ENCODE results near the gene LRCH4.
"Not testable (repeated sequence)": the region's sequence is repeated elsewhere in the genome, so short reads cannot be mapped to it uniquely, and the experiment has no call there.

Gene LRCH4

GRCh38 chr7:100546129-100546925, 39.6 kb downstream of the LRCH4 start:
- peaks cover 92% of the 10 kb centered on the region for H3K4me1 Mint-ChIP-seq
- H3K9me3 Mint-ChIP-seq, result no peaks in the 10 kb centered on the region
- CTCF ChIA-PET, result interaction anchor here (1.0 to 7.6 kb wide), 2 partner anchors 14 to 62 kb away, joined by 3 to 60 read pairs; no protein-coding TSS in a partner anchor
- H3K27me3 Mint-ChIP-seq, result no peaks in the 10 kb centered on the region
- no peak for DNase-seq
- H3K36me3 Mint-ChIP-seq, result peaks cover 35% of the 10 kb centered on the region
- peak overlapping the region; percentile 91 for H3K27ac Mint-ChIP-seq
- H3K4me3 Mint-ChIP-seq, result peak overlapping the region; percentile 51

GRCh38 chr7:100545360-100546128, 40.4 kb downstream of the LRCH4 start:
- CTCF ChIA-PET, result interaction anchor here (0.6 to 7.6 kb wide), 6 partner anchors 15 to 61 kb away, joined by 3 to 60 read pairs (median 4); no protein-coding TSS in a partner anchor
- peak; percentile 43 for DNase-seq
- Mint-ChIP-seq H3K9me3 (no peaks in the 10 kb centered on the region), H3K4me3 (peak overlapping the region; percentile 51), H3K36me3 (peaks cover 39% of the 10 kb centered on the region), H3K4me1 (peaks cover 96% of the 10 kb centered on the region), H3K27me3 (no peaks in the 10 kb centered on the region), H3K27ac (peak overlapping the region; percentile 91)

GRCh38 chr7:100544967-100545359, 41.0 kb downstream of the LRCH4 start:
- CTCF ChIA-PET, result interaction anchor here (0.6 to 7.6 kb wide), 5 partner anchors 15 to 44 kb away, joined by 4 to 60 read pairs (median 5); no protein-coding TSS in a partner anchor
- peak overlapping the region; percentile 51 for H3K4me3 Mint-ChIP-seq
- no peaks in the 10 kb centered on the region for H3K9me3 Mint-ChIP-seq
- peaks cover 96% of the 10 kb centered on the region for H3K4me1 Mint-ChIP-seq
- peaks cover 36% of the 10 kb centered on the region for H3K36me3 Mint-ChIP-seq
- DNase-seq, result no peak
- peak overlapping the region; percentile 91 for H3K27ac Mint-ChIP-seq
- H3K27me3 Mint-ChIP-seq, result no peaks in the 10 kb centered on the region

GRCh38 chr7:100544386-100544785, 41.5 kb downstream of the LRCH4 start:
- Mint-ChIP-seq H3K27ac (peak overlapping the region; percentile 91), H3K27me3 (no peaks in the 10 kb centered on the region), H3K4me1 (peaks cover 95% of the 10 kb centered on the region), H3K9me3 (no peaks in the 10 kb centered on the region), H3K36me3 (peaks cover 38% of the 10 kb centered on the region), H3K4me3 (peak overlapping the region; percentile 5)
- DNase-seq, result no peak
- CTCF ChIA-PET, result interaction anchor here (1.3 to 7.6 kb wide), 3 partner anchors 16 to 20 kb away, joined by 5 to 60 read pairs (median 6); no protein-coding TSS in a partner anchor

- H3K9me3 Mint-ChIP-seq, result no peaks in the 10 kb centered on the region
- CTCF ChIA-PET, result interaction anchor here (1.0 to 3.2 kb wide), 4 partner anchors 16 to 148 kb away, joined by 3 to 16 read pairs (median 4); partner anchors contain the start of gene TSC22D4
- peaks cover 92% of the 10 kb centered on the region for H3K4me1 Mint-ChIP-seq
- H3K4me3 Mint-ChIP-seq, result no peak overlapping the region
- peak overlapping the region; percentile 91 for H3K27ac Mint-ChIP-seq
- H3K27me3 Mint-ChIP-seq, result peaks cover 4% of the 10 kb centered on the region
- peaks cover 36% of the 10 kb centered on the region for H3K36me3 Mint-ChIP-seq
- DNase-seq, result no peak
These were observed 42.3 kb downstream of the LRCH4 start for GRCh38 chr7:100543586-100543985.

GRCh38 chr7:100541309-100541708, 44.6 kb downstream of the LRCH4 start:
- peaks cover 80% of the 10 kb centered on the region for H3K4me1 Mint-ChIP-seq
- not testable (repeated sequence) for H3K27me3 Mint-ChIP-seq, H3K4me3 Mint-ChIP-seq, DNase-seq, H3K9me3 Mint-ChIP-seq, H3K27ac Mint-ChIP-seq
- H3K36me3 Mint-ChIP-seq, result peaks cover 26% of the 10 kb centered on the region
- CTCF ChIA-PET, result interaction anchor here (0.8 to 3.2 kb wide), 3 partner anchors 10 to 22 kb away, joined by 3 to 16 read pairs (median 4); no protein-coding TSS in a partner anchor

GRCh38 chr7:100540073-100540723, 45.7 kb downstream of the LRCH4 start:
- Mint-ChIP-seq H3K27ac (peak overlapping the region; percentile 82), H3K4me1 (peaks cover 69% of the 10 kb centered on the region), H3K4me3 (peak overlapping the region; percentile 98), H3K36me3 (peaks cover 26% of the 10 kb centered on the region), H3K9me3 (no peaks in the 10 kb centered on the region), H3K27me3 (peaks cover 4% of the 10 kb centered on the region)
- CTCF ChIA-PET, result no interaction called here
- DNase-seq, result no peak

- Mint-ChIP-seq H3K27ac (peak overlapping the region; percentile 82), H3K4me1 (peaks cover 63% of the 10 kb centered on the region), H3K36me3 (peaks cover 26% of the 10 kb centered on the region), H3K4me3 (peak overlapping the region; percentile 98), H3K9me3 (no peaks in the 10 kb centered on the region), H3K27me3 (peaks cover 4% of the 10 kb centered on the region)
- CTCF ChIA-PET, result interaction anchor here (0.6 to 2.2 kb wide), 5 partner anchors 20 to 71 kb away, joined by 3 to 12 read pairs (median 3); no protein-coding TSS in a partner anchor
- DNase-seq, result no peak
These were observed 46.4 kb downstream of the LRCH4 start for GRCh38 chr7:100539436-100540006.

GRCh38 chr7:100538654-100539435, 47.1 kb downstream of the LRCH4 start, which contains the start of gene AGFG2:
Gene AGFG2, plus strand, starts transcription at chr7:100539203. Its CDS starts 144 bp downstream, at chr7:100539347.
- H3K27me3 Mint-ChIP-seq, result peaks cover 4% of the 10 kb centered on the region
- peaks cover 20% of the 10 kb centered on the region for H3K36me3 Mint-ChIP-seq
- H3K4me1 Mint-ChIP-seq, result peaks cover 56% of the 10 kb centered on the region
- H3K27ac Mint-ChIP-seq, result peak within 1 kb of the TSS; percentile 84
- CTCF ChIA-PET, result interaction anchor here (0.6 to 2.2 kb wide), 6 partner anchors 21 to 70 kb away, joined by 3 to 12 read pairs (median 3); no protein-coding TSS in a partner anchor
- peak; percentile 100 for DNase-seq
- H3K4me3 Mint-ChIP-seq, result peak within 1 kb of the TSS; percentile 98
- no peaks in the 10 kb centered on the region for H3K9me3 Mint-ChIP-seq

GRCh38 chr7:100538348-100538653, 47.6 kb downstream of the LRCH4 start:
- H3K27me3 Mint-ChIP-seq, result peaks cover 6% of the 10 kb centered on the region
- H3K4me1 Mint-ChIP-seq, result peaks cover 50% of the 10 kb centered on the region
- peak overlapping the region; percentile 98 for H3K4me3 Mint-ChIP-seq
- CTCF ChIA-PET, result interaction anchor here (1.3 to 2.2 kb wide), 4 partner anchors 21 to 68 kb away, joined by 3 to 12 read pairs (median 4); no protein-coding TSS in a partner anchor
- peaks cover 17% of the 10 kb centered on the region for H3K36me3 Mint-ChIP-seq
- H3K9me3 Mint-ChIP-seq, result no peaks in the 10 kb centered on the region
- no peak for DNase-seq
- H3K27ac Mint-ChIP-seq, result peak overlapping the region; percentile 84

GRCh38 chr7:100536695-100537094, 49.2 kb downstream of the LRCH4 start:
- Mint-ChIP-seq H3K27me3 (peaks cover 18% of the 10 kb centered on the region), H3K4me1 (peaks cover 36% of the 10 kb centered on the region), H3K36me3 (peaks cover 12% of the 10 kb centered on the region)
- H3K4me3 Mint-ChIP-seq, CTCF ChIA-PET, H3K27ac Mint-ChIP-seq, H3K9me3 Mint-ChIP-seq, DNase-seq: not testable (repeated sequence)

- H3K27ac Mint-ChIP-seq, CTCF ChIA-PET, H3K36me3 Mint-ChIP-seq, H3K9me3 Mint-ChIP-seq, DNase-seq, H3K4me3 Mint-ChIP-seq: not testable (repeated sequence)
- Mint-ChIP-seq H3K27me3 (peaks cover 18% of the 10 kb centered on the region), H3K4me1 (peaks cover 28% of the 10 kb centered on the region)
These were observed 49.9 kb downstream of the LRCH4 start for GRCh38 chr7:100535982-100536381.
